Measurements from ENCODE around the gene FOXJ3.
"Not testable (repeated sequence)": the region's sequence is repeated elsewhere in the genome, so short reads cannot be mapped to it uniquely, and the experiment has no call there.

FOXJ3 gene

DNA sequence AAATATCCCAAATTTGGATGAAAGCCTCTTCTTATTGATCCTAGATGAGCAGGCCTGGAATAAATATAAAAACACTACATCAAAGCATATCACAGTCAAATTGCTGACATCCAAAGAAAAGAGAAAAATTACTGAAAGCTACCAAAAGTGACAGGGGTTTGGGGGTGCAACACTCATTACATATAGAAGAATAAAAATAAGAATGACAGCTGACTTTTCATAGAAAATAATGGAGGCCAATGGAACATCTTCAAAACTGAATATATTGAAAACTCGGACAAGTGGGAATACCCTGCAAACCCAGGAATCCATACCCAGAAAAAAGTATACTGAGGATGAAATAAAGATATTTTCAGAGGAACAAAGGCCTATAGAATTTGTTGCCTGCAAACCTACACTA is 84.0 kb downstream of the FOXJ3 start:
- DNase-seq (ENCODE audit: low spot score) = no peak

- DNase-seq (ENCODE audit: low spot score) = no peak
Observed at GRCh38 chr1:42250164-42250563, 84.9 kb downstream of the FOXJ3 start.

DNA sequence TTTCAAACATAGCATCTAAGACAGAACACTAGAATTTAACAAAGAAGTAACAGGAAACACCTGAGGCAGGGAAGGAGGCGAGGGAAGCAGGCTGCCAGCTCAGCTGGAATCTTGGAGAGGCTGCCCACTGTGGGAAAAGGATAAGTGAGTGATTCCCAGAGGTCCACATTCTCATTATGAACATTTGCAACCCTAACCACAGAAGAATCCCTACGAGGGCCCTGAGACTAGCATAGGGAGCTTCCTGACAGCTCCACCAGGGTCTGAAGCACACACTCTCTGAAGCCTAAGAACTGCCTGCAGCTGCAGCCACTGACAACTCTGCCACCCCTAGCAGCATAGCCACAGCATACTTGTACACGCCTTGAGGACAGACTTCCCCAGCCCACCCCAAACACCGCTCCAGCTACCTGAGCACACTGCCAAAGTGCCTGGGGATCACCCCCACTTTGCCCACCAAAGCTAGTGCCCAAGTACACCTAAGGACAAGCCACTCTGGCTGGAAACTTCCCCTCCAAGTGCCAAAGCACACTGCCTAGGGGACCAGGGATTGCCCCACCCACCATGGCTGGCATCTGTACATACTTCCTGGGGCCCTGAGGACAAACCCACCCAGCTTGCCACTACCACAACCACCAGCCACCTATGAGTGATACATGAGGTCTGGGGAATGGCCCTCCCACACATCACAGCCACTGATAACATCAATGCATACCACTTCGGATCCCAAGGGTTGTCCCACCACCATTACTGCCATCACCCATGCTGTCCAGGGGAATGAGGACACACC is 93.9 kb downstream of the FOXJ3 start:
- no peak for DNase-seq (ENCODE audit: low spot score)

DNA sequence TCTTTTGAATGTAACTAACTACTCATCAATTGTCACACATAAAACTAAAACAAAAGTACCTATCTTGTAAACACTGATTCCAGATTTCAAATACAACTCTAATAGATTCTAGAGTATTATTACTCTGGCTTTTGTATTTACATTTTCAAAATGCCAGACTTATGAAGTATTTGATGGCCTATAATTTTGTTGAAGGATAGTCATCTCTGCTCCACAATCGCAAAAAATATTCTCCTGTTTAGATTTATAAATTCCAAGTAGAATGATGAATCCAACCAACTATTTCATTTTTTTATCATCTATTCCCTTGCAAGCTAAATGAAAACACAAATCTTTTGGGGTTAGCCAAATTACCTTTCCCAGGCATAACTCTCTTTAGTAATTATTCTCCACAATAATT is 95.5 kb downstream of the FOXJ3 start:
- no peak for DNase-seq (ENCODE audit: low spot score)

DNA sequence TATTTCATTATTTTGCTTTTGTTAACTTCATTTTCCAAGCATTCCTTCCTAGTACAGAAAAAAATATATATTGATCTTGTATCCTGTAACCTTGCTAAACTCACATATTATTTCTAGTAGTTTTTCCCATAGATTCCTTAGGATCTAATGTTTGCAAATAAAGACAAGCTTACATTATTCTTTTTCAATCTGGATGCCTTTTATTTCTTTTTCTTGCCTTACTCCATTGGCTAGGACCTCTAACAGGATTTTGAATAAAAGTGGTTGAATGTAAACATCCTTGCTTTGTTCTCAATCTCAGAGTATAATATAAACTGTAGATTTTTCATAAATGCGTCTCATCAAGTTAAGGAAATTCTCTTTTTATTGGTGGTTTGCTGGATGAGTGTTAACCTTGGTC is 96.0 kb downstream of the FOXJ3 start:
- DNase-seq (ENCODE audit: low spot score) = no peak

GRCh38 chr1:42231253-42231652 is 103.8 kb downstream of the FOXJ3 start:
- DNase-seq (ENCODE audit: low spot score) = no peak

DNA sequence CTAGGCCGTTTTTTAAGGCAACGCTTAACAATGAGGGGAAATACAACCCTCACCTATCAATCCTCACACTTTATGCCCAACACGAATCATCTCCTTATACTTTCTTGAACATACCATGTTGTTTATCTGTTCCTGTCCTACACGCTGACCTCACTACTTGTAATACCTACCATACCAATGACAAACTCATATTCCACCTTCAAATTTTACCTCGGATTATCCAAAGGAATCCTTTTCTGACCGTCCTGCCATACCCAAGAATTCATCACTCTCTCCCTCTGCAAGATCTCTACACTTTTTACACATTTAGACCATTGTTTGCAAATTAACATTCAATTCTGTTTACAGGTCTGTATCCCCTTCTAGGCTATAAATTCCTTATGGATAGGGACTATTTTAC is 106.1 kb downstream of the FOXJ3 start:
- no peak for DNase-seq (ENCODE audit: low spot score)

DNA sequence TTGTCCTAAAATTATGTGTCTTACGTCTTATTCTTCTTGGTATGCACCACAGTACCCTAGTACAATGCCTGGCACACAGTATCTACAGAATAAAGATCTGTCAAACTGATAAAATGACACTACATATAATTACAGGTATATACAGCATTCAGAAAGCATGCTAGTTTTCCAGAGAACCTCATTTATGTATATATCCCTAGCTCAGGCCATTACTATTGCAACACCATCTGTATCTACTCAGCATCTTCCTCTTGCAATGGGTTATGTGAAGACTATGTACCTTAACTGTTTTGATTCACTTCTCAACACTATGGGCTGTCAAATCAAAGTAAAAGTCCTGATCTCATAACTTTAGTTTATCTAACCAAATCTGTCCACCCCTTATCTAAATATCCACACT is 112.0 kb downstream of the FOXJ3 start:
- no peak for DNase-seq (ENCODE audit: low spot score)

GRCh38 chr1:42221952-42222606 is 113.0 kb downstream of the FOXJ3 start:
- no peak for DNase-seq (ENCODE audit: low spot score)

DNA sequence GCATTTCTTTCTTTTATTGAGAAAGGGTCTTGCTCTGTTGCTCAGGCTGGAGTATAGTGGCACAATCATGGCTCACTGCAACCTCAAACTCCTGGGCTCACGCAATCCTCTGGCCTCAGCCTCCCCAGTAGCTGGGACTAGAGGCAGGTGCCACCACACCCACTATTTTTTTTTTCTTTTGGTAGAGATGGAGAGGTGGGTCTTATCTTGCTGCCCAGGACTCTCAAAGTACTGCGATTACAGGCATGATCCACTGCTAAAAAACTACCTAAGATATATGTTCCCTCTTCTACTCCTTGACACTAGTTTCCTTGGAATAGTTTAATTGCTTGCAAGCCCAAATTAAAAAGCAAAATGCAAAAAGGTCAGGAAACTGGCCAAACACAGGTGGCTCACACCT is 113.6 kb downstream of the FOXJ3 start:
- DNase-seq (ENCODE audit: low spot score) = no peak

- DNase-seq (ENCODE audit: low spot score) = no peak
Observed at GRCh38 chr1:42219627-42220026, 115.4 kb downstream of the FOXJ3 start.

DNA sequence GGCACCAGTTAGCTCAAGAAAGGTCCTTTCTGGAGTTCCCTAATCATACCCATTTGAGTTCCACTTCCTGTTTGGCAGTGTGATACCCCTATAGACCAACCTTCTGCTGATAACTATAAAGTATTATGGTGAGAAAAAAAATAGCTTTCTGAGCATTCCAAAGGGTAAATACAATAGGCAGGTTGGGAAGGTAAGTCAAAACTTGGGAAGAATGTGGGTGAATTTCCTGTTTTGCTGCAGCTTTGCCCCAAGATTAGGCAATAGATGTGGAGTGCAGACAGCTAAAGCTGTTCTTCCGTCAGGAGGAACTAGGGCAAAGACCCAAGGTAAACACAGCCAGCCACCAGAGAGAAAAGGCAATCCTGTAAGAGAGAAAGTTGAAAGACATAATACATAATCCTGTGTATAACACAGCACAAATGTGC is 120.6 kb downstream of the FOXJ3 start:
- DNase-seq (ENCODE audit: low spot score) = no peak

DNA sequence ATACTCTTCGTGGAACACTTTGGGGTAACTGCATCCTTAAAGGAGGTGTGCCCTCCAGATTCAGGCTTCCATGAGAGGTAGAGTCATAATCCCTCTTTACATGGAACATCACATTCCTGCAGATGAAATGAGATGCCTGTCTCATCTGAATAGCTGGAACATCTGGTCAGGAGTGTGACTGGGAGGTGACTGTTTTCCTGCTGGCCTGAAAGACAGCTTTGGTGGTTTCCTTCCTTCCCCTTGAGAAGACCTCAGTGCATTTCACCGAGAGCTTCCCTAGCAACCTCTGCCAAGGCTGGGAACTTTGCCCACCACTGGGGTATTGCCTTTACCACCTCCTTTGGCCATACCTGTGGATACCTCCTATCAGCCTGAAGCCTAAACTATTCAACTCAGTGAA is 123.8 kb downstream of the FOXJ3 start:
- DNase-seq (ENCODE audit: low spot score) = no peak

GRCh38 chr1:42210421-42211133 is 124.5 kb downstream of the FOXJ3 start:
- DNase-seq (ENCODE audit: low spot score) = no peak

- DNase-seq (ENCODE audit: low spot score) = no peak
Observed at GRCh38 chr1:42209526-42210251, 125.3 kb downstream of the FOXJ3 start.

DNA sequence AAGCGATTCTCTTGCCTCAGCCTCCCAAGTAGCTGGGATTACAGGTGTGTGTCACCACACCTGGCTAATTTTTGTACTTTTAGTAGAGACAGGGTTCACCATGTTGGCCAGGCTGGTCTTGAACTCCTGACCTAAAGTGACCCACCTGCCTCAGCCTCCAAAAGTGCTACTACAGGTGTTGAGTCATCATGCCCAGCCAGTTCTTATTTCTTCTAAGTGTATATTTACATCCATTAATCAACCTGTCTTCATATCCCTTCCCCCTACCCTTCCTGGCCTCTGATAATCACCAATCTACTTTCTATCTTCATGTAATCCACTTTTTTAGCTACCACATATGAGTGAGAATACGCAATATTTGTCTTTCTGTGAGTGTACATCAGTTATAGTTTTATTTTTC is 128.1 kb downstream of the FOXJ3 start:
- DNase-seq (ENCODE audit: low spot score) = not testable (repeated sequence)

DNA sequence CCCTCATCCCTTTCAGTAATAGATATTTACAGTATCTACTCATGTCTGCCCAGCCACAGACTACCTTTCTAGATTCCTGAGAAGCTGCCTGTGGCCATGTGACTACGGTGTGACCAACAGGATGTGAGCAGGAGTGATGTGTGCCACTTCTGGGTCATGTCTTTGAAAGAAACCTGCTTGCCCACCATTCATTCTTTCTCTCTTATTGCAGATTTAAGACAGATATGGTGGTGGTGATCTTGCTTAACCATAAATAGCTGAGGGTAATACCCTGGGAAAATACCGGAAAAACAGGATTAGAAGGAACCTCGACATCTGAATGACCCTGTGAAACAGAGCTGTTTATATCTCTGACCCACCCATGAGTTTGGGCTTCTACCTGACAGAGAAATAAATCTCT is 128.9 kb downstream of the FOXJ3 start:
- DNase-seq (ENCODE audit: low spot score) = no peak

DNA sequence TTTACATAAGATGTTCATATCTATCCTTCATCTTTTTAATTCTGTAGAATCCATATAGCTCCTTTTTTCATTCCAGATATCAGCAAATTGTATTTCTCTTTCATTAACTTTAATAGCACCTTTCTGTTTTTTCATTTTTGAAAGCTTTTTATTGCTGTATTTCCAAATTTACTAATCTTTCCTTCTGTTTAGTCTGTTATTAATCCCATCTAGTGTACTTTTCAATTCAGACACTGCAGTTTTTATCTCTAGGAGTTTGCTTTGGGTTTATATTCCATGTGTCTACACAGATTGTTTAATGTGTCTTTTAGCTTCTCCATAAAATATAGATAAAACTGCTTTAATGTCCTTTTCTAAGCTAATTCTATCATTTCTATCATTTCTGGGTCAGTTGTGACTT is 133.0 kb downstream of the FOXJ3 start:
- no peak for DNase-seq (ENCODE audit: low spot score)

- no peak for DNase-seq (ENCODE audit: low spot score)
Observed at GRCh38 chr1:42198251-42198650, 136.8 kb downstream of the FOXJ3 start.

GRCh38 chr1:42195841-42196240 is 139.2 kb downstream of the FOXJ3 start:
- DNase-seq (ENCODE audit: low spot score) = no peak

DNA sequence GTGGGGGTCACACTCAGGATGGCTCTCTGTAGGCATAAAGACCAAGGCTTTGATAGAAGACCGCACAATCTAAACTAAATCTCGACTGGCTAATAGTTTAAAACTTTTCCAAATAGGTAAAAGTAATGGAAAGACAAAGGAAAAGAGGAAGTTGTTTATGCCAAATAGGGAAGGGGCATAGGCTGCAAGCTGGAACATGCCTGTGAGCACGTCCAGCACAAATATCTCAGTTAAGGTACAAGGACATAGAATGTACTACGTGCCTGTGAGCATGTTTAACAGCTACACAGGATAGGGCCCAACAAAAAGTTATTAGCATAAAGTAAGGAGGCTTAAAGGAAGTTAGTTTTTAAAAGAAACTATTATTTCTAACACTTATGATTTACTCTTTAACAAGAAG is 142.9 kb downstream of the FOXJ3 start:
- DNase-seq (ENCODE audit: low spot score) = no peak

DNA sequence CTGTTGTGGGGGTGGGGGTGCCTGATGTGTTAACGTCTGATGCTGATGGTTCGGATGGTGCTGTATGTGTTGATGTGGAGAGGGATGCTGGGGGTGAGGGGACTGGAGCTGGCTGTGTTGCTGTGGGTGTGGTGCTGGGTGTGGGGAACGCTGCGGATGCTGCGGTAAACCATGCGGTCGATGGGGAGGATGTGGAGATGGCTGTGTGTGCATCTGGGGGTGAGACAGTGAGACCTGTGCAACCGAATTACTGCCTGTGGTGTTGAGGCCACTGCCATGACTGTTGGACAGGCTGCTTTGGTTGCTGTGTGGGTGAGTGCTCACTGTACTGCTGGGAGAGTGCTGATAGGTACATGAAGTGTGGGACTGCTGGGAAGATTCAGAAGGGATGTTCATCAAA is 143.7 kb downstream of the FOXJ3 start:
- no peak for DNase-seq (ENCODE audit: low spot score)

All from putamen (tissue), 1 donor.